Ishikawa (cell line): Measurements from ENCODE around the gene RGS6.

Experiments used
- CREB1 ChIP-seq: IDR thresholded peaks from 2 replicates; pipeline ENCODE4 v1.6.1; 2012; ENCODE audit warnings: low read depth
- MAX ChIP-seq: IDR thresholded peaks from 2 replicates; pipeline ENCODE4 v1.6.1; 2012
- NFIC ChIP-seq: IDR thresholded peaks from 2 replicates; pipeline ENCODE4 v1.6.1; 2012
- RAD21 ChIP-seq: IDR thresholded peaks from 2 replicates; pipeline ENCODE4 v1.6.1; 2012; ENCODE audit warnings: low read depth
- REST ChIP-seq: IDR thresholded peaks from 2 replicates; pipeline ENCODE4 v1.6.1; 2012; ENCODE audit warnings: low read depth, mild to moderate bottlenecking
- TEAD4 ChIP-seq: IDR thresholded peaks from 2 replicates; pipeline ENCODE4 v1.6.1; 2012
- YY1 ChIP-seq: IDR thresholded peaks from 2 replicates; pipeline ENCODE4 v1.6.1; 2012; ENCODE audit warnings: low read depth

- TF ChIP-seq YY1 = no peak
- TF ChIP-seq RAD21 = no peak
- no peak for TF ChIP-seq REST
- no peak for TF ChIP-seq TEAD4
- TF ChIP-seq MAX = no peak
- no peak for TF ChIP-seq NFIC
- TF ChIP-seq CREB1 = no peak
These were observed 129.5 kb downstream of the RGS6 start for GRCh38 chr14:72061718-72062117.
